Vagina (tissue), 2 donors: ENCODE results near the gene OR6X1.

Experiments used
- CTCF ChIP-seq, 3 experiments: fragments of 450-650 bp in 2 of 3; fragments of 200-600 bp in 1 of 3; sonication (generic) in 1 of 3; IDR thresholded peaks; one replicate each; pipeline ENCODE4 v1.5.1; 2017 to 2019; ENCODE audit warnings: antibody characterized with exemption in 3 of 3, mild to moderate bottlenecking in 2 of 3, moderate library complexity in 2 of 3
- POLR2A ChIP-seq, 2 donors: fragments of 450-650 bp; IDR thresholded peaks; one replicate each; pipeline ENCODE4 v1.6.1; 2017; ENCODE audit warnings: antibody characterized with exemption in 2 of 2, mild to moderate bottlenecking in 2 of 2, moderate library complexity in 2 of 2

- TF ChIP-seq POLR2A (IDR thresholded peaks at IDR 0.05) = no peak
- no peak for TF ChIP-seq CTCF (IDR thresholded peaks at IDR 0.05)
Measured at GRCh38 chr11:123704341-123704740, 50.0 kb downstream of the OR6X1 start.
